LoVo (cell line): ENCODE data around the gene GALNT15.
A peak's percentile ranks its signal among the peaks of the same experiment; 100 is the strongest.

ENCODE experiments used
- DNase-seq: peaks from one replicate; pipeline ENCODE4 v3.0.0-alpha.2; 2016; ENCODE audit warnings: low spot score

Gene GALNT15

GRCh38 chr3:16174389-16174788 lies at the start of gene GALNT15:
Gene GALNT15 (plus strand): TSS chr3:16174680. CDS start chr3:16175152, 472 bp downstream.
- DNase-seq: no peak

GRCh38 chr3:16126634-16127033 lies 47.8 kb upstream of the GALNT15 start:
- no peak for DNase-seq

- no peak for DNase-seq
These were observed 47.2 kb upstream of the GALNT15 start for GRCh38 chr3:16127249-16127648.

GRCh38 chr3:16130066-16130465 lies 44.4 kb upstream of the GALNT15 start:
- DNase-seq: no peak

GRCh38 chr3:16132190-16132589 lies 42.3 kb upstream of the GALNT15 start:
- no peak for DNase-seq

- DNase-seq: no peak
These were observed 41.6 kb upstream of the GALNT15 start for GRCh38 chr3:16132928-16133327.

- DNase-seq: no peak
These were observed 40.1 kb upstream of the GALNT15 start for GRCh38 chr3:16134173-16134928.

GRCh38 chr3:16136055-16136454 lies 38.4 kb upstream of the GALNT15 start:
- no peak for DNase-seq

- DNase-seq: no peak
These were observed 37.4 kb upstream of the GALNT15 start for GRCh38 chr3:16137044-16137443.

GRCh38 chr3:16137977-16138376 lies 36.5 kb upstream of the GALNT15 start:
- DNase-seq: no peak

GRCh38 chr3:16140116-16140893 lies 34.2 kb upstream of the GALNT15 start:
- DNase-seq: no peak

GRCh38 chr3:16140894-16141285 lies 33.6 kb upstream of the GALNT15 start:
- no peak for DNase-seq

- no peak for DNase-seq
These were observed 32.0 kb upstream of the GALNT15 start for GRCh38 chr3:16142350-16143025.

- DNase-seq: no peak
These were observed 30.5 kb upstream of the GALNT15 start for GRCh38 chr3:16143861-16144447.

- DNase-seq: no peak
These were observed 29.3 kb upstream of the GALNT15 start for GRCh38 chr3:16145176-16145575.

GRCh38 chr3:16146015-16146730 lies 28.3 kb upstream of the GALNT15 start:
- DNase-seq: no peak

- no peak for DNase-seq
These were observed 27.1 kb upstream of the GALNT15 start for GRCh38 chr3:16147220-16147994.

- no peak for DNase-seq
These were observed 26.3 kb upstream of the GALNT15 start for GRCh38 chr3:16148213-16148612.

GRCh38 chr3:16148783-16149182 lies 25.7 kb upstream of the GALNT15 start:
- peak; percentile 27 for DNase-seq

- no peak for DNase-seq
These were observed 24.2 kb upstream of the GALNT15 start for GRCh38 chr3:16150285-16150684.

- no peak for DNase-seq
These were observed 23.4 kb upstream of the GALNT15 start for GRCh38 chr3:16151109-16151508.
